OCI-LY1 (cell line): Measurements from ENCODE around the gene DHX29.

Experiments used
- H2AFZ ChIP-seq: fragments of 200-600 bp; sonication (generic), shearing (Covaris generic); 2 replicates; pipeline ENCODE4 v1.6.0; 2014; ENCODE audit warnings: antibody characterized with exemption, mild to moderate bottlenecking, low read length
- H3F3A ChIP-seq: fragments of 200-600 bp; sonication (generic), shearing (Covaris generic); 2 replicates; pipeline ENCODE4 v1.6.0; 2014; ENCODE audit warnings: mild to moderate bottlenecking, antibody characterized with exemption, low read length, moderate library complexity; ENCODE audit not compliant: insufficient read depth
- H3K27ac ChIP-seq: fragments of 200-600 bp; sonication (generic); 2 replicates; pipeline ENCODE4 v1.5.1; 2014; ENCODE audit warnings: low read length, mixed run types, mild to moderate bottlenecking, low read depth; ENCODE audit not compliant: poor library complexity, severe bottlenecking
- H3K27me3 ChIP-seq: fragments of 200-600 bp; sonication (generic); 2 replicates; pipeline ENCODE4 v1.6.0; 2014; ENCODE audit warnings: antibody characterized with exemption, mild to moderate bottlenecking, low read length, moderate library complexity; ENCODE audit not compliant: insufficient read depth
- H3K36me3 ChIP-seq: fragments of 200-600 bp; sonication (generic); 2 replicates; pipeline ENCODE4 v1.6.1; 2014; ENCODE audit warnings: mild to moderate bottlenecking, antibody characterized with exemption, low read length, moderate library complexity, mixed read lengths; ENCODE audit not compliant: insufficient read depth
- H3K4me1 ChIP-seq: fragments of 200-600 bp; sonication (generic); 2 replicates; pipeline ENCODE4 v1.5.1; 2014; ENCODE audit warnings: mild to moderate bottlenecking, low read length, moderate library complexity; ENCODE audit not compliant: insufficient read depth, severe bottlenecking
- H3K4me2 ChIP-seq: fragments of 200-600 bp; sonication (generic), shearing (Covaris generic); 2 replicates; pipeline ENCODE4 v1.6.1; 2014; ENCODE audit warnings: low read length
- H3K4me3 ChIP-seq: fragments of 200-600 bp; sonication (generic); 2 replicates; pipeline ENCODE4 v1.5.1; 2014; ENCODE audit warnings: low read length, low read depth, mild to moderate bottlenecking, mixed read lengths; ENCODE audit not compliant: poor library complexity, severe bottlenecking
- H3K79me2 ChIP-seq: fragments of 200-600 bp; shearing (Covaris generic); 2 replicates; pipeline ENCODE4 v1.6.1; 2016; ENCODE audit warnings: mixed run types, low read length, mixed read lengths; ENCODE audit not compliant: insufficient read depth
- H3K9ac ChIP-seq: fragments of 200-600 bp; sonication (generic), shearing (Covaris generic); 2 replicates; pipeline ENCODE4 v1.6.1; 2014; ENCODE audit warnings: mild to moderate bottlenecking, low read length, mixed read lengths
- H3K9me2 ChIP-seq: fragments of 200-600 bp; sonication (generic), shearing (Covaris generic); 2 replicates; pipeline ENCODE4 v1.6.1; 2014; ENCODE audit warnings: low read depth, mild to moderate bottlenecking, low read length, mixed read lengths
- H3K9me3 ChIP-seq: fragments of 200-600 bp; shearing (Covaris generic); 2 replicates; pipeline ENCODE4 v1.6.1; 2014; ENCODE audit warnings: low read length, mixed read lengths
- H4K20me1 ChIP-seq: fragments of 200-600 bp; sonication (generic), shearing (Covaris generic); 2 replicates; pipeline ENCODE4 v1.6.0; 2016; ENCODE audit warnings: mild to moderate bottlenecking, low read length; ENCODE audit not compliant: insufficient read depth
- EZH2 ChIP-seq: fragments of 200-600 bp; sonication (generic), shearing (Covaris generic); IDR thresholded peaks from 2 replicates; pipeline ENCODE4 v1.8.0; 2017; ENCODE audit warnings: borderline replicate concordance, mixed run types, mild to moderate bottlenecking, antibody characterized with exemption, low read length, moderate library complexity, mixed read lengths
- TF ChIP-seq, protein P1 (sequence below): fragments of 200-600 bp; sonication (generic), shearing (Covaris generic); IDR thresholded peaks from 2 replicates; pipeline ENCODE4 v1.5.1; 2017; ENCODE audit warnings: mild to moderate bottlenecking, antibody characterized with exemption, low read length, moderate library complexity, mixed read lengths

Gene DHX29

GRCh38 chr5:55350754-55351153 is 43.3 kb upstream of the DHX29 start:
- Histone ChIP-seq H3K9me2 (no peaks in the 10 kb centered on the region), H3K27me3 (no peaks in the 10 kb centered on the region), H3K36me3 (peaks cover 94% of the 10 kb centered on the region), H3K4me1 (no peaks in the 10 kb centered on the region), H3K27ac (no peak overlapping the region), H3K4me2 (no peak overlapping the region), H3F3A (no peaks in the 10 kb centered on the region), H3K4me3 (no peak overlapping the region), H3K79me2 (no peaks in the 10 kb centered on the region), H3K9ac (no peak overlapping the region), H2AFZ (no peak overlapping the region), H3K9me3 (no peaks in the 10 kb centered on the region), H4K20me1 (no peaks in the 10 kb centered on the region)
- TF ChIP-seq, protein P1, sequence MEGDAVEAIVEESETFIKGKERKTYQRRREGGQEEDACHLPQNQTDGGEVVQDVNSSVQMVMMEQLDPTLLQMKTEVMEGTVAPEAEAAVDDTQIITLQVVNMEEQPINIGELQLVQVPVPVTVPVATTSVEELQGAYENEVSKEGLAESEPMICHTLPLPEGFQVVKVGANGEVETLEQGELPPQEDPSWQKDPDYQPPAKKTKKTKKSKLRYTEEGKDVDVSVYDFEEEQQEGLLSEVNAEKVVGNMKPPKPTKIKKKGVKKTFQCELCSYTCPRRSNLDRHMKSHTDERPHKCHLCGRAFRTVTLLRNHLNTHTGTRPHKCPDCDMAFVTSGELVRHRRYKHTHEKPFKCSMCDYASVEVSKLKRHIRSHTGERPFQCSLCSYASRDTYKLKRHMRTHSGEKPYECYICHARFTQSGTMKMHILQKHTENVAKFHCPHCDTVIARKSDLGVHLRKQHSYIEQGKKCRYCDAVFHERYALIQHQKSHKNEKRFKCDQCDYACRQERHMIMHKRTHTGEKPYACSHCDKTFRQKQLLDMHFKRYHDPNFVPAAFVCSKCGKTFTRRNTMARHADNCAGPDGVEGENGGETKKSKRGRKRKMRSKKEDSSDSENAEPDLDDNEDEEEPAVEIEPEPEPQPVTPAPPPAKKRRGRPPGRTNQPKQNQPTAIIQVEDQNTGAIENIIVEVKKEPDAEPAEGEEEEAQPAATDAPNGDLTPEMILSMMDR: no peak
- TF ChIP-seq EZH2: no peak

GRCh38 chr5:55347786-55348185 is 40.3 kb upstream of the DHX29 start:
- Histone ChIP-seq H3K27ac (no peak overlapping the region), H3K9me3 (no peaks in the 10 kb centered on the region), H4K20me1 (no peaks in the 10 kb centered on the region)

DNA sequence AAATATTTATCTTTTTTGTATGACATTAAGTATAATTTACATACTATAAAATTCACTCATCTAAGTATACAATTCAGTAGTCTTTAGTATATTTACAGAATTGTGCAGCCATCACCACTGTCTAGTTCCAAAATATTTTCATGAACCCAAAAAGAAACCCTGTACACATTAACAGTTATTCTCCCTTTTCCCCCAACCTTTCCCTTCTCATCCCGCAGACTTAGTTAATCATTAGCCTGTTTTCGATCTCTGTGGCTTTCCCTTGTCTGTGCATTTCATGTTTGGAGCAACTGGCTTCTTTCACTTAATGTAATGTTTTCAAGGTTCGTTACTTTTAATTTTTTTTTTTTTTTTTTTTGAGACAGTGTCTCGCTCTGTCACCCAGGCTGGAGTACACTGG is 37.8 kb upstream of the DHX29 start:
- Histone ChIP-seq H3K9me2 (no peaks in the 10 kb centered on the region), H3K9ac (no peak overlapping the region), H3K9me3 (no peaks in the 10 kb centered on the region), H4K20me1 (no peaks in the 10 kb centered on the region), H3K4me1 (no peaks in the 10 kb centered on the region), H3K27me3 (no peaks in the 10 kb centered on the region), H2AFZ (no peak overlapping the region), H3K36me3 (peaks cover 91% of the 10 kb centered on the region), H3K4me3 (no peak overlapping the region), H3K4me2 (no peak overlapping the region), H3K27ac (no peak overlapping the region), H3F3A (peaks cover 11% of the 10 kb centered on the region; the same call in 1 of the 2 replicates), H3K79me2 (no peaks in the 10 kb centered on the region)
- no peak for TF ChIP-seq EZH2
- TF ChIP-seq, protein P1: no peak

More at GRCh38 chr5:55347786-55348185, 40.3 kb upstream of the DHX29 start:
- Histone ChIP-seq H3K4me2 (no peak overlapping the region), H2AFZ (no peak overlapping the region), H3F3A (peaks cover 5% of the 10 kb centered on the region; the same call in 1 of the 2 replicates), H3K27me3 (no peaks in the 10 kb centered on the region), H3K9me2 (no peaks in the 10 kb centered on the region), H3K9ac (no peak overlapping the region), H3K36me3 (peaks cover 92% of the 10 kb centered on the region), H3K4me1 (no peaks in the 10 kb centered on the region), H3K79me2 (no peaks in the 10 kb centered on the region), H3K4me3 (no peak overlapping the region)
- TF ChIP-seq EZH2: no peak
- TF ChIP-seq, protein P1: no peak
